22Rv1 (cell line): ENCODE data around the gene SSH3.

Source experiments
- H3K27ac ChIP-seq: fragments of 450-650 bp; 2 replicates; pipeline ENCODE4 v1.5.1; 2017
- ZFX ChIP-seq: fragments of 450-650 bp; IDR thresholded peaks from 2 replicates; pipeline ENCODE4 v1.6.1; 2017; ENCODE audit warnings: antibody characterized with exemption, borderline replicate concordance
- TF ChIP-seq, protein P1 (sequence below): fragments of 450-650 bp; IDR thresholded peaks from 2 replicates; pipeline ENCODE4 v1.5.1; 2017; ENCODE audit warnings: mild to moderate bottlenecking

The SSH3 gene

DNA sequence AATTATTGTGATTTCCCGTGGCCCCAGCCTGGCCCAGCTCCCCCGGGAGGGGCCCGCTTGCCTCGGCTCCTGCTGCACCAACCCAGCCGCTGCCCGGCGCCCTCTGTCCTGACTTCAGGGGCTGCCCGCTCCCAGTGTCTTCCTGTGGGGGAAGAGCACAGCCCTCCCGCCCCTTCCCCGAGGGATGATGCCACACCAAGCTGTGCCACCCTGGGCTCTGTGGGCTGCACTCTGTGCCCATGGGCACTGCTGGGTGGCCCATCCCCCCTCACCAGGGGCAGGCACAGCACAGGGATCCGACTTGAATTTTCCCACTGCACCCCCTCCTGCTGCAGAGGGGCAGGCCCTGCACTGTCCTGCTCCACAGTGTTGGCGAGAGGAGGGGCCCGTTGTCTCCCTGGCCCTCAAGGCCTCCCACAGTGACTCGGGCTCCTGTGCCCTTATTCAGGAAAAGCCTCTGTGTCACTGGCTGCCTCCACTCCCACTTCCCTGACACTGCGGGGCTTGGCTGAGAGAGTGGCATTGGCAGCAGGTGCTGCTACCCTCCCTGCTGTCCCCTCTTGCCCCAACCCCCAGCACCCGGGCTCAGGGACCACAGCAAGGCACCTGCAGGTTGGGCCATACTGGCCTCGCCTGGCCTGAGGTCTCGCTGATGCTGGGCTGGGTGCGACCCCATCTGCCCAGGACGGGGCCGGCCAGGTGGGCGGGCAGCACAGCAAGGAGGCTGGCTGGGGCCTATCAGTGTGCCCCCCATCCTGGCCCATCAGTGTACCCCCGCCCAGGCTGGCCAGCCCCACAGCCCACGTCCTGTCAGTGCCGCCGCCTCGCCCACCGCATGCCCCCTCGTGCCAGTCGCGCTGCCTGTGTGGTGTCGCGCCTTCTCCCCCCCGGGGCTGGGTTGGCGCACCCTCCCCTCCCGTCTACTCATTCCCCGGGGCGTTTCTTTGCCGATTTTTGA is 17.5 kb upstream of the SSH3 start:
- TF ChIP-seq, protein P1, sequence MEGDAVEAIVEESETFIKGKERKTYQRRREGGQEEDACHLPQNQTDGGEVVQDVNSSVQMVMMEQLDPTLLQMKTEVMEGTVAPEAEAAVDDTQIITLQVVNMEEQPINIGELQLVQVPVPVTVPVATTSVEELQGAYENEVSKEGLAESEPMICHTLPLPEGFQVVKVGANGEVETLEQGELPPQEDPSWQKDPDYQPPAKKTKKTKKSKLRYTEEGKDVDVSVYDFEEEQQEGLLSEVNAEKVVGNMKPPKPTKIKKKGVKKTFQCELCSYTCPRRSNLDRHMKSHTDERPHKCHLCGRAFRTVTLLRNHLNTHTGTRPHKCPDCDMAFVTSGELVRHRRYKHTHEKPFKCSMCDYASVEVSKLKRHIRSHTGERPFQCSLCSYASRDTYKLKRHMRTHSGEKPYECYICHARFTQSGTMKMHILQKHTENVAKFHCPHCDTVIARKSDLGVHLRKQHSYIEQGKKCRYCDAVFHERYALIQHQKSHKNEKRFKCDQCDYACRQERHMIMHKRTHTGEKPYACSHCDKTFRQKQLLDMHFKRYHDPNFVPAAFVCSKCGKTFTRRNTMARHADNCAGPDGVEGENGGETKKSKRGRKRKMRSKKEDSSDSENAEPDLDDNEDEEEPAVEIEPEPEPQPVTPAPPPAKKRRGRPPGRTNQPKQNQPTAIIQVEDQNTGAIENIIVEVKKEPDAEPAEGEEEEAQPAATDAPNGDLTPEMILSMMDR: no peak
- TF ChIP-seq ZFX: no peak
- H3K27ac ChIP-seq: peak overlapping the region; percentile 91; the same call in 1 of the 2 replicates

DNA sequence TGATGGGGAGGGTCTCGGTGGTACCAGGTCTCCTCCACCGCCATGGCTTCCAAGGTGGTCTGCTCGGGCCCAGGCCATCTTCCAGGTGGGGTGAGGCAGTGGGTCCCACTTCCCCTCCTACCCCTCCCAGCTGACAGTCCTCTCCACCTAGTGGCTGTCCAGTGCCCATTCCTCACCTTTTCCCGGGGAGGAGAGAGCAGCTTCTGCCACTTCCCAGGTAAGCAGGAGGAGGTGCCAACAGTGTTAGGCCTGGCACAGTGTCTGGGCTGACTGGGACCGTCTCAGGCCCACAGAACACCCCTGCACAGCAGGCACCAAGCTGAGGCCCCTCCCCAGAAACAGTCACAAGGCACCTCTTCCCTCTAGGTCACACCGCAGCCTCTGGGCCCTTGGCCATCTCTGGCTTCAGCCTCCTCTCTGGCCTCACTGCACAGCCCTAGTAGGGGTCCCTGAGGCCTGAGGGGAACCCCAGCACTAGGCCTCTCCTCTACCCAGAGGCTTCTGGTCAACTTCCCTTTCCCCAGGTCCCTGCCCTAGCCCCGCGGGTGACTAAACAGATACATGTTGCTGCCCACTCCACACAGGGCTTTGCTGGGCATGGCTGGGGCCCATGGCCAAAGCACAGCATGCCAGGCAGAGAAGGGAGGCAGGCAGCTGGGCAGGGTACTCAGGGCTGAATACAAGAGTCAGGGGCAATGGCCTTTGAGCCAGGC is 16.6 kb upstream of the SSH3 start:
- TF ChIP-seq, protein P1: peak; percentile 10; the same call in 1 of the 2 replicates
- TF ChIP-seq ZFX: no peak
- peak overlapping the region; percentile 91 for H3K27ac ChIP-seq

DNA sequence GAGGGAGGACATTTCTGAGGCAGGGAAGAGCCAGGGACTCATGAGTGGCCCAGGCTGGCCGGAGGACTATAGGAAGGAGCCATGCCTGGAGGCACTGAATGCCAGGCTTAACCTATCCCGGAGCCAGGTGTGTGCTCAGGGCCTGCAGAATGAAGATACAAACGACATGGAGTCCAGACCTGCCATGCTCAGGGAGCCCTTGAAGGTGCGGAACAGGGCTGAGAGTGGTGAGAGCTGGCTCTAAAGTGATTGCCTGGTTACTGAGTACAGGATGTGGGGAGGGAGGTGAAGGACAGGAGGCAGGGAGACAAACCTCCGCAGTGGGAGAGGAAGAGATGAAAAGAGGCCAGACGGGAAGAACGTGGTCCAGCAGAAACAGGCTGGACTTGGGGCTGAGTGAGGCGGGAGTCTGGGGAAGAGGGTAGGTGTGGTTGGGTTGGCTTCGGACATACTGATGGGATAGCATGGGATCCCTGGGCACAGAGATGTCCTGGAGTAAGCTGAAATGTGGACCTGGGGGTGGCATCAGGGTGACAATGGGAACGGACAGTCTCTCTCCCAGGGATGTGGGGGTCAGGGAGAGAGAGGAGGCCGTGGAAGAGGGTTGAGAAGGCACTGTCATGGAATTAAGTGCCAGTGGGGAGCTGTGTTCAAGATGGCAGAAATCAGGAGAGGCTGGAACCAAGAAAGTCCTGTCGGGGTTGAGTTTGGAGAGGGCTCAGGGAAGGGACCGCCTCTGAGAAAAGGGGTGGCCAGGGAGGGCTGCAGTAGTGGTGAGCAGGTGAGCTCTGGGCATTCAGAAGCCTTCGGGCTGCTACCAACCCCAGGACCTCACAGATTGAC is 15.8 kb upstream of the SSH3 start:
- peak overlapping the region; percentile 91 for H3K27ac ChIP-seq
- no peak for TF ChIP-seq ZFX
- TF ChIP-seq, protein P1: no peak

DNA sequence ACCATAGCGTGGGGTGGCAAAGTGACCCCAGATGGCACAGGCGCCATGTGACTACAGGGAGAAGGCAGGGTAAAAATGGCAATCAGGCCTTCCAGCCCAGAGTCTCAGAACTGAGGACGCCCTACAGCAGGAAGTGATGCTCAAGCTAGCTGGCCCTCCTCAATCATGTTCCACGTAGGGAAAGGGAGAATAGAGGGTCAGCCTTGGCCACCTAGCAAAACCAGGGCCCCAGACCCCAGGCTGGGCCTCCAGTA is 15.2 kb upstream of the SSH3 start:
- peak overlapping the region; percentile 91 for H3K27ac ChIP-seq
- TF ChIP-seq, protein P1: no peak
- TF ChIP-seq ZFX: no peak

DNA sequence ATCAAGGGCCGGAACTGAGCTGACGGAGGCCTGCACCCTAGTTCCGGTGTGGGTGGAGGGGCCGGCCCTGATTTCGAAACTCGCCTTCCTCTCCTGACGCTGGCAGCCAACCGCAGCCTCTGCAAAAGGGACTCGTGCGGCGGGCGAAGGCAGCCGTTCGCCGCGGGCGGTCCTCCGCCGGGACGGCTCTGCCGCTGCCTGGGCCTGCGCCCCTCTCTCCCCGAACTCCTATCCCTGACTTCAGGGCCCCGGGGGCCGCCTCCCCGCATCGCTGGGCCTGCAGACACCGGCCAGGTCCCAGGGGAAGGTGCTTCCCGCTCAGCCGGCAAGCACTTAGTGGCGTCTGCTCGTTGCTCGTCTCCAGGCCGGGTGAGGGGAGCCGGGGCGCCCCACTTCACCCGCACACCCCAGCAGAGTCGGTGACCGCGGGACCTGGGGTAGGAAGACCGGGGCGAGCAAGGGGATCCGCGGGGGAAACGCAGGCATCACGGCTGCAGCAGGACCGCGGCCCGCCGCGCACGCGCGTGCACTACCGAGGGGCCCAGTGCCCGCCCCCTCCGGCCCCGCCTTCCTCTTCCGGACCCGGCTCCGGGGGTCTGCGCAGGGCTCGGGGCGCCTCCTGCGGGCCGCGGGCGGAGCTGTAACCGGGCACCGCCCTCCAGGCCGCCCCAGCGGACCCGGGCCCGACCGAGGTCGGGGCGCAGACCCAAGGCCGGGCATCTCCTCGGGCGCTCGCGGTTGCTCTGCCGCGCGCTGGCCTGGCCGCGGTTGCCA is 14.7 kb upstream of the SSH3 start:
- no peak for TF ChIP-seq ZFX
- TF ChIP-seq, protein P1: no peak; the same call in 1 of the 2 replicates
- peak overlapping the region; percentile 91 for H3K27ac ChIP-seq

DNA sequence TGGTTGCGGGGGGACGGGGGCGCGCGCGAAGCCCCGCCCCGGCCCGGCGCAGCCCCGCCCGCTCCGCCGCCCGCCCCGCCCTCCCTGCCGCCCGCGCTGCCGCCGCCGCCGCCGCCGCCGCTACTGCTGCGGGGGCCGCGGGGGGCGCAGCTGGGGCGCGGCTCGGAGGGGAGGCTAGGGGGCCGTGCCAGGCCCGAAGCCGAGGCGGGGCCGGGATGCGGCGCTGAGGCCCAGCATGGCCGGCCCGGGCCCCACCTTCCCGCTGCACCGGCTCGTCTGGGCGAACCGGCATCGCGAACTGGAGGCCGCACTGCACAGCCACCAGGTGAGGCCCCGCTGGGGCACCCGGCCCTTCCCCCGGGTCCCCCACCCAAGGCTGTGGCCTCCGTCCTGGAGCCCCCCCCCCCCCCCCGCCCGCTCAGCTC is 14.1 kb upstream of the SSH3 start, which contains the start of gene ANKRD13D:
Gene ANKRD13D, plus strand, starts transcription at position 78 of the 425 bp plus-strand sequence. Its CDS starts 158 bp downstream, at position 236.
- TF ChIP-seq ZFX: no peak
- TF ChIP-seq, protein P1: peak; percentile 30; the same call in 1 of the 2 replicates
- H3K27ac ChIP-seq: peak within 1 kb of the TSS; percentile 91
